ENCODE results near the gene FBXO48.
"Not testable (repeated sequence)": the region's sequence is repeated elsewhere in the genome, so short reads cannot be mapped to it uniquely, and the experiment has no call there.

Gene FBXO48

DNA sequence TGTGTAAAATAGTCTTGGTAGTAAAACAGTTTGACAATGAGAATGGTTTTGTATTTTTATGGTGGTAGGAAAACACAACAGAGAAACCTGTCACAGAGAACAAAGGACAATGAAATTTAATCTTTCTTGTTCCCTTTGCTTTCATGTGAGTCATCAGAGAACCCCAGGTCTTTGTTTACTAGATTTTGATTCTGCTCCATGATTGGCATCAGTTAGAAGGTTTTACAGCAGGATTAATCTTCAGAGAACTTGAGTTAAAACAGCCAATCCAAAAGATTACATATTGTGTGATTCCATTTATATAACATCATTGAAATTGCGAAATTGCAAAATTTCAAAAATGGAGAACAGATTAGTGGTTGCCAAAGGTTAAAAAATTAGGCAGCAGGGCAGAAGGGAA is 2.8 kb upstream of the FBXO48 start:
- DNase-seq = no peak

DNA sequence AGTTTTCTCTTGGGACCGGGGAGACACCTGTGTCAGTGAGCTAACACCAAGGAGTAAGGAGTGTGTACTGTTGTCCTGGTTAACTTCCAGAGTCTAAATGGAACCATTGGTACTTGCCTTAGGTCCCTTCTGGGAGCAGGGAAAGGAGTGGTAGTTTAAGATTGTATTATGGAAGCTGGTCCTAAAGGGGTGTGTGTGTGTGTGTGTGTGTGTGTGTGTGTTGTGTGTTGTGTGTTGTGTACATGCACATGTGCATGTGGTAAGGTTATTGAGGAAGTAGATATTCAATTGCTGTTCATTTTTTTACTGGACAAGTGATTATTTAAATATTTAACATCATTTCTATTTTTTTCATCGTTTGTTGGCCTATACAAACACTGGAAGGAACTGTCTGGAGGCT is 1.7 kb upstream of the FBXO48 start:
- no peak for DNase-seq

DNA sequence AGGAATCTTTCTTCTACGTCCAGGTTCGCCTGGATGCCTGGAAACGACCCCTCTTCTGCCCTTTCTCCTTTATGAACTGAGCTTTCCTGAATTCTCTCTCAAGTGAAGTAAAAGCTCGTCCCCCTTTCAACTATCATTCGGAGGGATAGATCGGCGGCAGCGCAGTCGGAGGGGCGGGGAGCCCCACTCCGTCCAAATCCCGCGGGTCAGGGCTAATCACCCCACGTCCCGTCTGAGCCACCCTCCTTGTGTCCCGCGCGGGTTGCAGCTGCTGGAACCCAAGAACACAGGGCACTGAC is 367 bp downstream of the FBXO48 start:
- DNase-seq = no peak

DNA sequence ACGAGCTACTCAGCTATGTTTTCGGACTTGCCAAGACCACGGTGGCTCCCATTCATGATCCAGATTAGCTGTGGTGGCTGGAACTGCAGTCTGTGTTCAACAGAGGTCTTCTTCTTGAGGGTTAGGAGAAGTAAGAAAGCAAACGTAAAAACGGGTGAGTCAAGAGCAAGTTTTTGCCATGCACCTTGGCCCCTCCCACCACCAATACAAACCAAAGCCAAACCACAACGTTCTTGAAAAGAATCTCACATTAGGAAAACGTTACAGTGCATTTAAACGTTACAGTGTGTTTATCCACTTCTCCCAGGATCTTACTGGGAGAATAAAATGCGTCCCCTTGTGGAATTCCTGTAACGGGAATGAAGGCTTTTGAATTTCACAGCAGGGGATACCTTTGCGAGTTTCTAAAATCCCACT is 725 bp downstream of the FBXO48 start:
- DNase-seq = no peak

DNA sequence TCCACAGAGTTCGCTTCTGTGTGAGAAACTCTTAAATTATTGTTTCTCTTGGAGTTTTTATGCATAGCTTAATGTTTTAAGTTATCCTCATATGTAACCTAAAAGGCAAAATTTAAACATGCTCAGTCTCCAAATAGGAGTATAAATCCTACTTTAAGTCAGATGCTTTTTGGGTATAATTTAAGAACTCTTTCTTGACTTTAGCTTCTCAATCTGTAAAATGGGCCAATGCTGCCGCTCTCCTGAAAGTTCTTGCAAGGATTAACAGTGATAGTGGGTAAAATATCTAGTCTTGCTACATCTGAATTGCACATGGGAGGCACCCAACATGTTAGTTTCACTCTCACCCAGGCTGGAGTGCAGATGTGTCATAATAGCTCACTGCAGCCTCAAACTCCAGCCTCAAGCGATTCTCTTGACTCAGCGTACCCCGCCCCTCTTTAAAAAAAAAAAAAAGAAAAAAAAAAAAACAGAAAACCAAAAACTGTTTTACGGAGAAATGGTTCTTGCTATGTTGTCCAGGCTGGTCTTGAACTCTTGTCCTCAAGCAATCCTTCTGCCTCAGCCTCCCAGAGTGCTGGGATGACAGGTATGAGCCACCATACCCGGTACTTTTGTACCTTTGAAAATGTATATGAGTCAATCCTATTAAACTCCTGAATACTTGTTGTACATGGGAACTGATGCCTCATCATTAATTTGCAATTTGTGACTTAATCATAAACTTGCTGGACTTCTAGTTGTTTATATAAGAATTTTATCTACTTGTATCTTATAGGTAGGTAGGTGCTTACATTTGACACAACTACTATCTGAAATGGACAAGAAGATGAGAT is 1.8 kb downstream of the FBXO48 start:
- no peak for DNase-seq

DNA sequence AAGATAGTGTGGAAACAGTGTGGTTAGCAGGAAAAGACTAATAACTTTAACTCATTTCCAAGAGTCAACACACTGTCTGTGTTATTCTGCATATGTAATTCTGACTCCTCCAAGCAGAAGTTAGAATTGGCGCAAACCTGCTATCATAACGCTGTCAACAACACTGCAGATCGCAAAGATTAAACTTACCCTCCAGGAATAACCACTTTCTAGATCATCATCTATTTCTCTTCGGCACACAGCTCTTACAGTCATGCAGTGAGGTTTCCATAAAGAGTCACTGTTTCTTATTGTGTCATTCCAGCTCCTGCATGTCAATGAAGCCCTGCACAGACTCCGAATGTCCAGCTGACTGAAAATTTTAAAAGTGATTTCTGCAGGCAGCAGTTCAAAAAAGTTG is 2.4 kb downstream of the FBXO48 start:
- DNase-seq = no peak

DNA sequence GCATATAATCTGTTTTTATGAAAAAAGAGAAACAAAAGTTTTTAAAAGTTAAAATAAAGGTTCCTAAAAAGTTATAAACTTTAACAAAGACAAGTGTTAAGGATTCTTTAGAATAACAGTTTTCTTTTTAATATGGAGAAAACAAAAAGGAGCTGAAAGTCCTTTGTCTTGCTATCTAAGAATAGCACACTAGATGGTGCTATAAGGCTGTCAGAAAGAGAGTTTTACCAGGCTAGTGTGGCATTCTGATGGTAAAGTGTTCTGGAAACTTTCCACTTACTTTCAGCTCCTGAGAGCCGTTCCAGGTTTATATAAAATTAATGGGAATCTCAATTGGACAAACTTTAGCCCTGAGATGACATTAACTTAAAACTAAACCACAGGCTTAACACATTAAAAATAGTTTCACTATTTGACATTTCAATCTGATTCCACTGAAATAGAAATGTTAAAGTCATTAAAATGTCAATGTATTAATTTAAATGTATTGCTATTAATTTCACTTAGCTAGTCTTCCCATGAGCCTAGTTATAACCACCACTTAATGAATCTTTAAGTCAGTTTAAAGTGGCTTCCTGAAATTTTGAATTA is 3.7 kb downstream of the FBXO48 start:
- DNase-seq = peak; percentile 76

DNA sequence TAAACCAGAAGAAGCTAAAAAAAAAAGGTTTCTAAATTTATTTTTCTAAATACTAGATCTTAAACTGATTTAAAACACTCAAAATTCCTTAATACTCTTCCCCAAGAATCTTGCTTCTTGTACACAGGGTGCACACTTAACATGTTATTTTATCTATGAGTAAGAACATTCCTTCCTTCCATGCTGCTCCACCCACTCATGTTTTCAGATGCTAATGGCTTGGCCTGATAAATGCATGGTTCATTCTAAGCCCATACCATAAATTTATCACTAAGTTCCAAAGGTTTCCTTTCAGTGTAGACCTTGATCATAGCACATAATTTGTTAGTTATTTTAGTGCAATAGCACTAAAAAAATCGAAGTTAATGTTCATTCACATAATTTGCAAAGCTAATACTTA is 8.1 kb downstream of the FBXO48 start:
- no peak for DNase-seq

DNA sequence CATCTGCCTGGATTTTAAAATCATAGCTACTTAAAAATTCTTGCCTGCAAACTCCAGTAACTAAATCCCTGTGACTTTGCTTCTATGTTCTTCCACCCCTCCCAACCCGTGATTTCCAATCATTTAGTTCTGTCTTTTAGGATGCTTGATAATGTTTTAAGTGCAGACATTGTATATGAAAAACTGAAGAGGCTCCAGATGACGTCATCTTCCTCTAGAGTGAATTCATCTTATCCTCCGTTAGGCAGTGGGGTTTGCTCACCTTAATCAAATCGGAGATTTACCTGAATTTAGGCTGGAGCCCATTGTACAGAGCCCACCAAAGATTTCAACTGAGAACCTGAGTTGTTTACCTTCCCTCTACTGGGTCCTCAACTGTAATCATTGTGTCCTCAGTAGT is 10.9 kb downstream of the FBXO48 start:
- DNase-seq = no peak

DNA sequence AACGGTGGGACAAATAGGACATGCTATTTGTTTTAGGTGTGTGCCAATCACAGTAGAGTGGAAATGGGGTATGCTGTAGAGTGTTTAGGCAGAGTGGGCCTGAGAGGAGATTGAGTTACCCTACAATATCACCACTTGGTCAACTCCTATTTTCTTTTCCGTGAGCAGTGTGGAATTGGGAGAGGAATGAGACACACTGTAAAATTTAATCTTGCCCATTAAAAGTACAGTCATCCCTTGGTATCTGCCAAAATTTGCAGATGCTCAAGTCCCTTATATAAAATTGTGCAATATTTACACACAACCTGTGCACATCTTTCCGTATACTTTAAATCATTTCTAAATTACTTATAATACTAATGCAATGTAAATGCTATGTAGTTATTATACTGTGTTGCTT is 12.4 kb downstream of the FBXO48 start:
- no peak for DNase-seq

DNA sequence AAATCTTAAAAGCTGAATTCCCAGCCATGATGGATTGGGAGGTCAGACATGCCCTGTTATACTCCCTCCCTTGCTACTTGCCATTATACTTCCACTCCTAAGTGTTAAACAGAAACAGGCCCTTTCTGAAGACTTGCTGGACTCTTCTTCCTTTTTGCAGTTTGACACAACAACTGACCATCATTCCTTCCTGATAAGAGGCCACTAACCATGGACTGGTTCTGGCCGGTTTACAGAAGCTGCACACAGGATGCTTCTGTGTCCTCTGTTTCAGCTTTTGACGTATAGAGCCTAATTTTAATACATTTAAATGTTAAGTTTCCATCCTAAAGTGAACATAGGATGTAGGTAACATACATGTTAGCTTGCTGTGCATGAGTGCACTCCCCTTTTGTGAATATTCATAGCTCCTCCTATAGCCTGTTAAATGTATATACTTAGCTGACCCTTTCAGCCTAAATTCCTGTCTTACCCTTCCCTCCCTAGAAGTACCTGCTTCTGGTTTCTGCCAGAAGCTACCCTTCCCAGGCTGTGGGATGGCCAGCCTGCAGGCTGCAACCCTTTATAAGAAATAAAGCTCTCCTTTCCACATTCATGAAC is 13.2 kb downstream of the FBXO48 start:
- no peak for DNase-seq

DNA sequence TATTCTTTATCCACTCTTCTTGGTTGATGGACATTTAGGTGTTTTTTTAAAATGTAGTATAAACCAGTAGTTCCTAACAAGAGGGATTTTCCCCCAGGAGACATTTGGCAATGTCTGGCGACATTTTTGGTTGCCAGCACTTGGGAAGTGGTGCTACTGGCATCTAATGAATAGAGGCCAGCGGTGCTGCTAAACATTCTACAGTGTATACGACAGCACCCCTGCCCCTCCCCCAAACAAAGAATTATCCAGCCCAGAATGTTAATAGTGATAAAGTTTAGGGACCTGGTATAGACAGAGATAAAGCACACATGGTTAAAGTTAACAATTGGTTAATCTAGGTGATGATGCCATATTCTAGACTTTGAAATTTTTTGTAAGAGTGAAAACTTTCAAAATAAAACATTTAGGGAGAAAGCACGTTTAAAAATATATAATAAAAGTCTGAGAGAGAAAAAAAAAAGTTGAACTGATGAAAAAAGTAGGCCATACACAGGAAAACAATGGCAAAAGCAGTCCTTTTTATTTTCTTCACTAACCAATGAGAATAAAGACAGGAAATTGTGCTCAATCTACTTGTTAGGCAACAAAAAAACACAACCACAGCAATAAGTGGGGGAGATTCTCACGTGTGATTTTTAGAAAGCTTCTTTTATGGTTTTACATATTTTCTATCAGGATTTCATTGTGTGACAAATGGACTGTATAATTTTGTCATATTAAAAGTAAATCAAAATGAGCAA is 14.8 kb downstream of the FBXO48 start:
- no peak for DNase-seq

DNA sequence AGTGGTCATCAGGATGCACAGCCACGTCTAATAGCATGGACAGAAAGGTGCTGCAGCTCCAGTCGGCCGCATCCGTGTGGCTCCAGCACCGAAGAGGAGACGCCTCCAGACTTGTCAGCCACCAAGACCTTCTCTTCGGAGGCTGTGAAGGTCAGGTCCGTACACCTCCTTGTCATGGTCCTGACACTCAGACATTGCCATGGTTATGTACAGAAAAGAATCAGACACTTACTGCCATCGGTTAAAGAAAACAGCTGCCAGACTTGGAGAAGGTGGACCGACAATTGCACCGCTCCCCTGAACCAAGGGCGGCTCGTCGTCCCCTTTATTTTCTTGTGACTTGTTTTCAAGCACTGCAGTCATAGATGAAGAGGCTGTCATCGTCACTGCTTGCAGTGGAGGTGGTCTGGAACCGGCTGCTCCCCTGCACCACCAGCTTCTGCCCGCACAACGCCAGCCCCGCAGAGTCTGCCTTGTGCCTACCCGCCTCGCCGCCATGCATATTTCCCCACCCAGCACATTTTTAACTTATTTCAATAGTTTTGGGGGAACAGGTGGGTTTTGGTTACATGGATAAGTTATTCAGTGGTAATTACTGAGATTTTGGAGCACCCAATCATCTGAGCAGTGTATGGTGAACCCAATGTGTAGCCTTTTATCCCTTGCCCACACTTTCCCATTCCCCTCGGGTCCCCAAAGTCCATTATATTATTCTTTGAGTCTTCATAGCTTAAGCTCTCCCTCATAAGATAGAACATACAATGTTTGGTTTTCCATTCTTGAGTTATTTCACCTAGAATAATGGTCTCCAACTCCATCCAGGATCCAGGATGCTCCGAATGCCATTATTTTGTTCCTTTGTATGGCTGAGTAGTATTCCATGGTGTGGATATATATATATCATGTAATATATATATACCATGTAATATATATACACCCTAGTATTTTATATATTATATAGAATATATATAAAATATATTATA is 18.1 kb downstream of the FBXO48 start:
- no peak for DNase-seq

DNA sequence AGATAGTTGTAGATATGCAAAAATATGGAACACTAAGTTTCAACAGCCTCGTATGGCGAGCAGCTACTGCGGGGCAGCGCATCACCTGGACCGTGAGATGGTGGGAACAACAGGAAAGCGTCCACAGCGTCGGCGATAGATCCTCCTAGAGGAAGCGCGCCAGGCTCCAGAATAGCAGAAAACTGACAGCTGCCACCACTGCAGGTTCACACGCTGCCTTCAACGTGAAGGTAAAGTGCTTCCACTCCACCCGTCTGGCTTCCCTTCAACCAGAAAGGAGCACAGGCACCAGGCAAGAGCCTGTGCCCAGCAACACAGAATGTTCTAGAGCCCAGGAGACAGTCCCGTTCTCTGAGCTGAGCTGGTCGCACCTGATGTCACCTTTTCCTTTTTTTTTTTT is 20.0 kb downstream of the FBXO48 start:
- no peak for DNase-seq

DNA sequence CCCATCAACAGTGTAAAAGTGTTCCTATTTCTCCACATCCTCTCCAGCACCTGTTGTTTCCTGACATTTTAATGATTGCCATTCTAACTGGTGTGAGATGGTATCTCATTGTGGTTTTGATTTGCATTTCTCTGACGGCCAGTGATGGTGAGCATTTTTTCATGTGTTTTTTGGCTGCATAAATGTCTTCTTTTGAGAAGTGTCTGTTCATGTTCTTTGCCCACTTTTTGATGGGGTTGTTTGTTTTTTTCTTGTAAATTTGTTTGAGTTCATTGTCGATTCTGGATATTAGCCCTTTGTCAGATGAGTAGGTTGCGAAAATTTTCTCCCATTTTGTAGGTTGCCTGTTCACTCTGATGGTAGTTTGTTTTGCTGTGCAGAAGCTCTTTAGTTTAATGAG is 20.7 kb downstream of the FBXO48 start:
- DNase-seq = not testable (repeated sequence)

DNA sequence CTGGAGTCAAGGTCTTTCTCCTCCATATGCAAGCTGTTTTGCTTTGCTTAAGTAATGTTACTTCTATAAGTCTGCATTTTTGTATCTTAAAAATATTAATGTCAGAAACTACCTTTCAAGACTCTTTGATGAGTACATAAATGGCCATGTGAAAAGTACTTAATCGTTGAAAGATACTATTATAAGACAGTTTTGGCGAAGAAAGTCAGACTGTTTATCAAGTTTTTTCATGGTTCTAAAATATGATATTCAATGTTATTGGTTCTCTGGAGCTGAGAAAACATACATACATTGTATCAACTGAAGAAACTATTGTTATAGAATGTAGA is 25.1 kb downstream of the FBXO48 start:
- DNase-seq = no peak

DNA sequence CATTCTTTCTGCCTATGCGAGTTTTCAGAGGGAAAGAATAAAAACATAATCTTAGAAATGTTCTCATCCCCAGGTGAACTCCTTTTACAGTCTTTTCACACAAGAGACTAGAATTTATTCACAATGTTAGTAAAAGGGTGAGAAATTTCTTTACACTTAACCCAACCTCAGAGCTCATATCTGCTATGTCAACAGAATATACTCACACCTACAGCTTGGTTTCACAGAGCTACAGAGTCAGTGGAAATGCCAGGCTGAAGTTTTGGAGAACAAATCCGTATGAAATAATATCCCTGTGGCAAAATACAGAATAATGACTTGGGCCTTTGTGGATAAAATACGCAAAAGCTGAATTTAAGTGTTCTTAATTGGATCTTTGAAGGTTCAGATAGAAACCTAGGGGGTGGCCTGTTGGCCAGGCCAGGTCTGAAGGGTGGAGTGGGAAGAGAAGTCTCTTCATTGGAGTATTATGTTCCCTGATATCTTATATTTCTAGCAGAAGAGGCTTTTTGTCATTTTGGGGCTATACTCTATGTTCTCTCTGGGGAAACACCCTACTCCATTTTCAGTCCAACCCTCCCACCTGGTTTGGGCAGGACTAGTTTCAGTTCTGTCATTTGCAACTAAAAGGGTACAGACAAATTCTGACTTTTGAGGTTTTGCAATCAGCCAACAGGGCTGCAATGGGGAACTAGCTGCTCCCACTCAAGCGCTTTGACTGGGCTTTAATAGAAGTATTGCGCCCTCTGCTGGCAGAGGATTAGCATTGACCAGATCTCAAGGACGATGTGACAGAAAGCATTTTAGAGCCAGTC is 25.7 kb downstream of the FBXO48 start:
- DNase-seq = peak; percentile 93

DNA sequence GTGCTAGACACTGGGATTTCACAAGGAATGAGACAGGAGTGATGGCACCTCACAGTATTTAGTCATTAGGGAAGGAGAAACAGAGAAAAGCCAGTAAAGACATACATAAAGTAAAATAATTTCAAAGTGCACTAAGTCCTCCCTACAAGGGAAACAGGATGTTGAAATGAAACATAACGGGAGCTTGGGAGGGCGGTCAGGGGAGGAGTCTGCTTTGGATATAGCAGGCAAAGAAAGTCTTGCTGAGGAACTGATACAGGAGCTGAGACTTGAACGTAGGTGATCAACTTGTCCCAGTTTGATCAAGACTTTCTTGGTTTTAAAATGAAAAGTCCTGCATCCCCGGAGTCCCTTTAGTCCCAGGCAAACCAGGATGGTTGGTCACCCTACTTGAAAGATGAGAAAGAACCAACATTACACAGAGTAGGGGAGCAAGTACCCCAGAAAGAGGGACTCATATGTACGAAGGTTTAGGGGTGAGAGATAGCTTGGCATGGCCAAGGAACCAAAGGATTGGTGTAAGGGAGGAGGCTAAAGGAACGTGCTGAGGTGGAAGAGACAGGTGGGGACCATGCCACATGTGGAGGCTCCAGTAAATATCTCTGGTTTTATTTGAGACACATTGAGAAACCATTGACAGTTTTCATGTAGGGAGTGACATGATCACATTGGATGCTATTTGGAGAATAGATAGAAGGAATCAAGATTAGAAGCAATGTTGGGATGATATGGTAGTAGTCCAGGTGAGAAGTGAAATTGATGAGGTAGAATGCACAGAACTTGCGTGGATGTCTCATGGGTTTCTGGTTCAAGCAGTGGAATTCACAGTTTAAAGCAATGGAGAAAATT is 28.4 kb downstream of the FBXO48 start:
- no peak for DNase-seq

DNA sequence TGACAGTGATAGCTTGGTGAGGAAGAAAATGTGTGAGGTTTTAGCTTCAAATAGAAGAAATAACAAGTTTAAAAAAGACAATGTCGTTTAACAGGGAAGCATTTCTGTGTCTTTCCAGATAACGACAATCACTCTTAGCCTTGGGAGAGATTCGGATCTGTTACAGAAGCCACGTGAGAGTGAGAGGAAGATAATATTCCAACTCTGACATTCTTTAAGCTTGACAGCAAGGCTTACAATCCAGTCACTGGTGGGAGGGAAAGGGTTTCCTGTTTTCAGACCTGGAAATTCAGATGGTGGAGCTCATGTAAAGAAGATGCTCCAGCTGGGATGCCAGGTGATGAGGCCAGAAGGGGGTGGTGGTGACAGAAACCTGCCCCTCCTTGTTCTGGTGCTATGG is 30.8 kb downstream of the FBXO48 start:
- no peak for DNase-seq

DNA sequence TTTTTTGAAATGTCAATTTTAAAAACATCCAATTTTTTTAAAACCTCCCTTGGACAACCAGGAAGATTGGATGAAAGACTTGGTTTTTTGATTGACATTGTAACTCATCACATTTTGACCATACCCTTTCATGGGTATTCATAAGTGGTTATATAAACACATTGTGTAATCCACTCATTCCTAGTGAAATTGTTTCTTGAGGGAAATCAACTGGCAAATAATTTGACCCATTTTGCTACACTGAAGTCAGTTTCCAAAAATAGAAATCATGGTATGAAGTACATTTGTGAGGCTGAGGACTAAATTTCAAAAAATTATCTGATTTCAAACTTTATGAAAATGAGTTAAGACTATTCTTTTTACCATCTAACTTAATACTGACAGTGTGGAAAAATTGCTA is 31.5 kb downstream of the FBXO48 start:
- no peak for DNase-seq

DNA sequence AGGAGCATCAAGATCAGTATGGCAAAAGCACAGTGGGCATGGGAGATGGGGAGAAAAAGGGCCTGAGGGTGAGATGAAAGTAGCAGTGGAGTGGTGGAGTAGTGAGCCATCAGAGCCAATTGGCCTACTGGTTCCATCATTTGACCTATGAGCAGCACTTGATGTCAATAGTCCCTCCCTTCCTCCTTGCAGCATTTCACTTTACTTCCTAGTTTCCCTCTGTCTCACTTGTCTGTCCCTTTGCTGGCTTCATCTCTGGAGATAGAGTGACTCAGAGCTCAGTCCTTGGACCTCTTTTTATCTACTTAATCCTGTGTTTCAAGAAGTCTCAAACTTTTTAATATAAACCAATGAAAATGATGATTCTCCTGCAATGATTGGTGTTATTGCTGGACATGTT is 32.1 kb downstream of the FBXO48 start:
- DNase-seq = no peak
